Endometrial microvascular endothelial cells (primary cell): ENCODE results near the gene XRCC5. TPM values are rescaled to one million over a fixed set of nuclear protein-coding genes. Genes with fewer than 3 reads are reported as not detected.

Experiments used
- in situ Hi-C: cut with HindIII; loops from 2 replicates; pipeline ENCODE4 v1.10.0; 2017; ENCODE audit warnings: low sequenced_read_pairs, low pct_unique_long_range_greater_than_20kb; ENCODE audit errors: inconsistent ontology term
- total RNA-seq: library from RNA; depleted of rRNA; stranded (reverse); fragments of >200 nt; gene quantifications from one replicate; pipeline ENCODE4 v1.2.3, GENCODE V29; 2015; ENCODE audit errors: inconsistent ontology term

XRCC5 gene
- total RNA-seq, 1 donor from 2014 or later, result 286 TPM

DNA sequence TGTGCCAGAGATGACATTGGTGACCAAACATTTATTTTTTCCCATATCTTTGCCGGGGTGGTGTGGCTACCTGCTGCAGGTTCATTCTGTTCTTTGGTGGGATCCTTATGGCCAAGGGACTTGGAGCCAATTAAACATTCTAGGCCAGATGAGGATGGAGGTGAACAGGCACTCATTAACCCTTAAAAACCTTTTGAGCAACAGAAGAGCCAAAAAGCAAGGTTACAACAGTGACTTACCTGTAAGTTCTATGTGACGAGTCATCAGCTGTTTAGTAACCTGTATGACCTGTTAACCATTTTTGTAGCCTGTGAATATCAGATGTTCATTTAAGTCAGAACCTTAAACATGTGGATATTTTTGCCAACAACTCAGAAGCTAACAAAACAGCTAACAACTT is 105.6 kb downstream of the XRCC5 start:
- in situ Hi-C loops, result no loop called here

DNA sequence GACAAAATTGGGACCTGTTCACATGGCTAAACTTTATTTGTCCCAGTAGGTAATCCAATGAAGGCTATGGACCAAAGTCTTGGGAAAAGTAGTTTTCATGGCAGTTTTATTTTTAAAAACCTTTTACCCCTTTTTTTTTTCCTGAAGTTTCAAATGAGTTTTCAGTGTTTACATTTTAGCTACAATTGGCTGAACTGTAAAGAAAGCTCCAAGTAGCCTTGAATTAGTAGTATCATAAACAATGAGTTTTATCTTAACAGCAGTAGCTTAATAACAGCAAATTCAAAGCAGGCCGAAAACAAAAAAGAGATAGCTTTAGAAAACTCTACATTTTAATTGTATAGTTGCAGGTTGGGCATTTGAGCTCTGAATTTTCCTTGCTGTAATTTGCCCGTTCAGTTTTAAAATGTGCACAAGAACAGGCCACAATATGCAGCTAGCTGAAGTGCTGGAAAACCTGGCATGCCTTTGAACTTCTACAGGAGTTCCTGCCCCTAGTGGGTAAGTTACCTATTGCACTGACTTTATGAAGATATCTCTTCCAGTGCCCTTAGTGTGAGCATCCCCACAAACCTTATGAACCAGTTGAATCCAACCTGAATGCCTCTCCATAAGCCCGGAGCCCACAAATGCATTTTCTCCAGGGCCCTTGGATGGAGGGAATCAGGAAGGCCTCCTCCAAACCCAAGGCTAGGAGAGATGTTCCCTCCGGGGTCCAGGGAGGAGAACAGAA is 106.7 kb downstream of the XRCC5 start:
- in situ Hi-C loops, result no loop called here

DNA sequence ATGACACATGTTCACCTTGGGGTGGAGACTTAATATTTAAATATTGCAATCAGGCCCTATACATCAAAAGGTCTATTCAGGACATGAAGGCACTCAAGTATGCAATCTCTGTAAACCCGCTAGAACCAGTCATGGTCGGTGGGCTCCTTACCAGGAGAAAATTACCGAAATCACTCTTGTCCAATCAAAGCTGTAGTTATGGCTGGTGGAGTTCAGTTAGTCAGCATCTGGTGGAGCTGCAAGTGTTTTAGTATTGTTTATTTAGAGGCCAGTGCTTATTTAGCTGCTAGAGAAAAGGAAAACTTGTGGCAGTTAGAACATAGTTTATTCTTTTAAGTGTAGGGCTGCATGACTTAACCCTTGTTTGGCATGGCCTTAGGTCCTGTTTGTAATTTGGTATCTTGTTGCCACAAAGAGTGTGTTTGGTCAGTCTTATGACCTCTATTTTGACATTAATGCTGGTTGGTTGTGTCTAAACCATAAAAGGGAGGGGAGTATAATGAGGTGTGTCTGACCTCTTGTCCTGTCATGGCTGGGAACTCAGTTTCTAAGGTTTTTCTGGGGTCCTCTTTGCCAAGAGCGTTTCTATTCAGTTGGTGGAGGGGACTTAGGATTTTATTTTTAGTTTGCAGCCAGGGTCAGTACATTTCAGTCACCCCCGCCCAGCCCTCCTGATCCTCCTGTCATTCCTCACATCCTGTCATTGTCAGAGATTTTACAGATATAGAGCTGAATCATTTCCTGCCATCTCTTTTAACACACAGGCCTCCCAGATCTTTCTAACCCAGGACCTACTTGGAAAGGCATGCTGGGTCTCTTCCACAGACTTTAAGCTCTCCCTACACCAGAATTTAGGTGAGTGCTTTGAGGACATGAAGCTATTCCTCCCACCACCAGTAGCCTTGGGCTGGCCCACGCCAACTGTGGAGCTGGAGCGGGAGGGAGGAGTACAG is 108.1 kb downstream of the XRCC5 start:
- in situ Hi-C loops, result no loop called here

DNA sequence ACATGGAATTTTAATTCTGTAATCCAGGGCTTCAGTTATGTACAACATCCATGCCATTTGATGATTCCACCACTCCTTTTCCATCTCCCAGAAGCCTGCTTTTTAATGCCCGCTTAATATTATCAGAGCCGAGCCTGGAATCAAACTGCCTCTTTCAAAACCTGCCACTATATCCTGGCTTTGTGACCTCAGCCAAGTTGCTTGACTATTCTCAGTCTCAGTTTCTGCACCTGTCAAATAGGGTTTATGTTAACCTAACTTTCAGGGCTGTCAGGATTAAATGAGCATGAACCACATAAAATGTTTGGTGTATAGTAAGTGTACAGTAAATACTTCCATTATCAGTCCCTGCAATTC is 108.7 kb downstream of the XRCC5 start:
- in situ Hi-C loops, result no loop called here

DNA sequence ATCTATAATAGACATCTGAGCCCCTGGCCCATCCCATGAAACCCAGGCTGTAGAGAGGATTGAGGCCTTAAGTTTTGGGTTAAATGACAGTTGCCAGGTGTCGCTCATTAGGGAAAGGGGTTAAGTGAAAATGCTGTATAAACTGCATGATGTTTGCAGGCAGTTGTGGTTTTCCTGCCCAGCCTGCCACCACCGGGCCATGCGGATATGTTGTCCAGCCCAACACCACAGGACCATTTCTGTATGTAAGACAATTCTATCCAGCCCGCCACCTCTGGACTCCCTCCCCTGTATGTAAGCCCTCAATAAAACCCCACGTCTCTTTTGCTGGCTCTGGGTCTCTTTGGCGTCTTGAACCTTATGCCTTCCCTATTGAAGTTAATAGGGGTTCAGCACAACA is 110.7 kb downstream of the XRCC5 start:
- in situ Hi-C loops, result no loop called here

DNA sequence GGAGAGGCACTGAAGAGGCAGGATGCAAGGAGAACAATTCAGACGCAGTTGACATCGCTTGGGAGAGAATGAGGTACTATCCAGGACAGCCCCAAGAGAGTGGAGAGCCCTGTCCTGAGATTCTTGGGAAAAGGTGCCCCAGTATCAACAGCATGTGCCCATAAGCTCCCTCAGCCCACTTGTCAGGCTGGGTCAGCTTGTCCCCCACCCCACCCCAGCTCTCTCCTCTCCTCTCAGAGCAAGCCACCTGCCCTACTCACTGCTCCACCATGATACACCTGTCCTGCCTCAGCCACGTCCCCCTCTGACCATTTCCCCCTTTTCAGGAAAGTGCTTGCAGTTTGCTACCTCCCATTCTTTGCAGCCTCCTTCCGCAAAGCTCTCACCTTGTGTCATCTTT is 111.8 kb downstream of the XRCC5 start:
- in situ Hi-C loops, result no loop called here

DNA sequence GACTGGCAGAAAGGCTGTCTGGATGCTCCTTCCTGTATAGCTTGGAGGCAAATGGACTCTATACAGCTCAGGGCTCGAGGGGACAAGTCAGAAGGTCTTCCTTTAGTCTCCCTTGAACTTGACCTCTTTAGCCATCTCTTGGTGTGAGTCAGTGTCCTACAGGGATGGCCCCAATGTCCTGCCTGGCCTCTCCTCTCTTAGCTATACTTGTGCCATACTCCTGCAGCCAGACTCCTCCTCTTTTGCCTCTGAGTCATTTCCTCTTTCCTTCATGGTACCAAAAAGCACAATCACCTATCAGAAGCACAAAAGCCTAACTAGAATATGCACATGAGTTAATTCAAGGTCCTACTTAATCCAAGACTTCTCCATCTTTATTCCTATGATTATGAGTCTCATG is 112.7 kb downstream of the XRCC5 start:
- in situ Hi-C loops, result no loop called here

DNA sequence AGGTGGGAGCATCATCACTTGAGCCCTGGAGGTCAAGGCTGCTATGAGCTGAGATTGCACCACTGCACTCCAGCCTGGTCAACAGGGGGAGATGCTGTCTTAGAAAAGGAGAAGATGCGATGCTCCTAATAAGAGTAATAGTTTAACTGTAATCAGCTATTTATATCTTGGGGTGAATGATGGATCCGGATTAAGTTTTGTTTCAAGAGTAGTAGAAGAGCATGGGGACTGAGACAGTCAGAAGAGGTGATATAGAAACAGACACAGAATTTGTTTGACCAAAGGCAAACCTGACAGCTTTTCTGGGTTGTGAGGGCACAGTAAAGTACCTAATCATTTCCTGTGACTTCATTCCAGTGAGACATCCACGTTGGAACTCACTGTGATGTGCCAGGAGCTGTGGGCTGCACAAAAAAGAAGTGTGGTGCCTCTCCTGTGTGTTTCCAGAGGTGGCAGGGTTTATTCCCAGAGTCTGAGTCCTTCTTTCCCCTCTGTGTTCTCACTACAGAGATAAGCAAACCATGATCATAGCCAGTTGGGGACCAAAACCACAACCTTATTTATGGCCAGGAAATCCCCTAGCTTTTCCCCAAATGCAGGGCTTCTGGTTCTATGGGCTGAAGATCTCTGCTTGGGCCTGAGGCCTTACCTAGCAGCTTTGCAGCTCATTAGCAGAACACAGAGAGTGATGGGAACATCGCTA is 113.7 kb downstream of the XRCC5 start:
- in situ Hi-C loops, result no loop called here

DNA sequence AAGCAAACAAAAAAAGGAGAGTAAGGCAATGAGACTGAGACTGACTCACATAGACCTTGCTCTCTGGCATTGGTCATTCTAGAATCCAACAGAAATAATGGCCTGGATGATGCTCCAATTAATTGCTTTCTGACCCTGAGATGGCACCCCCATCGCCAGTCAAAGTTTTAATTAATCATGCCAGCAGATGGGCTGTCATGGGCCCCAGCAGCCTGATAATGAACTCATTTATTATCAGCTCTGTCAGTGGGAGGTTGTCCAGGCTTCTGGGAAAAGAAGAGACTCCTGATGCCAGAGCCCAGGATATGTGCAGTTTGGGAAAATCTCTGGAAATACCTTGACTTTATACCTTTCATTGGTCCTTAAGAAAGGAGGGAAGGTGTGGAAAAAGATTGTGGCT is 115.2 kb downstream of the XRCC5 start:
- in situ Hi-C loops, result no loop called here

DNA sequence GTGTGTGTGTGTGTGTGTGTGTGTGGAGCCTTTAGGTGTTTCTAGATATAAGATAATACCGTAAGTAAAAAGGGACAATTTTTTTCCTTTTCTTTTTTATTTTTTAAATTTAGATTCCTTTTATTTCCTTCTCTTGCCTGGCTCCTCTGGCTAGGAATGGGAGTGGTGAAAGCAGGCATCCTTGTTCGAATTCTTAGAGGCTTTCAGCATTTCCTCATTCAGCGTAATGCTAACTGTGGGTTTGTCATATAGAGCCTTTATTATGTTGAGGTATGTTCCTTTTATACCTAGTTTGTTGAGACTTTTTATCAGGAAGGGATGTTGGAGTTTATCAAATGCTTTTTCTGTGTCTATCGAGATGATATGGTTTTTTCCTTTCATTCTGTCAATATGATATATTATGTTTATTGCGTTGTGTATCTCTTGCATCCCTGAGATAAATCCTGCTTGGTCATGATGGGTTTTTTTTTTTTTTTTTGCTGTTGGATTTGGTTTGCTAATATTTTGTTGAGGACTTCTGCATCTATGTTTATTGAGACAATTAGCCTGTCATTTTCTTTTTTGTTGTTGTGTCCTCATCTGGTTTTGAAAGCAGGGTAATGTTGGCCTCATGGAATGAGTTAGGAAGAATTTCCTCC is 120.2 kb downstream of the XRCC5 start:
- in situ Hi-C loops, result no loop called here

DNA sequence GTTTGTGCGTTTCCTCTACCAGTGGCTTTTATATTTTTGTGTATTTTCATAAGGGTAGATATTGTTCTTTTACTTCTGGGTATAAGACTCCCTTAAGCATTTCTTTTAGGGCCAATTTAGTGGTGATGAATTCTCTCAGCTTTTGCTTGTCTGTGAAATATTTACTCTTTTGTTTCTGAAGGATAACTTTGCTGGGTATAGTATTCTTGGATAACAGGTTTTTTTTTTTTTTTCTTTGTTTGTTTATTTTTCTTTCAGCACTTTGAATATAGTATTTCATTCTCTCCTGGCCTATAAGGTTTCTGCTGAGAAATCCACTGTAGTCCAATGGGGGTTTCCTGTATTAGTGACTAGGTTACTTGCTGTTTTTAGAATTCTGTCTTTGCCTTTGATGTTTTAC is 122.7 kb downstream of the XRCC5 start:
- in situ Hi-C loops, result no loop called here

DNA sequence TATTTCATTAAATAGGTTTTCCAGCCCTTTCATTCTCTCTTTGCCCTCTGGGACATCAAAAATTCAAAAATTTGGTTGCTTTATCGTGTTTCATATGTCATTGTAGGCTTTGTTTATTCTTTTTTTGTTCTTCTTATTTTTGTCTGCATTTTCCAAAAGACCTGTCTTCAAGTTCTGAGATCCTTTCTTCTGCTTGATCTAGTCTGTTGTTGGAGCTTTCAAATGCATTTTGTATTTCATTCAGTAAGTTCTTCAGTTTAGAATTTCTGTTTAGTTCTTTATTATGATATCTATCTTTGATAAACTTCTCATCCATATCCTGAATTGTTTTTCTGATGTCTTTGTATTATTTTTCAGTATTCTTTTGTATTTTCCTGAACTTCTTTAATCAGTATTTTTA is 123.6 kb downstream of the XRCC5 start:
- in situ Hi-C loops, result no loop called here

DNA sequence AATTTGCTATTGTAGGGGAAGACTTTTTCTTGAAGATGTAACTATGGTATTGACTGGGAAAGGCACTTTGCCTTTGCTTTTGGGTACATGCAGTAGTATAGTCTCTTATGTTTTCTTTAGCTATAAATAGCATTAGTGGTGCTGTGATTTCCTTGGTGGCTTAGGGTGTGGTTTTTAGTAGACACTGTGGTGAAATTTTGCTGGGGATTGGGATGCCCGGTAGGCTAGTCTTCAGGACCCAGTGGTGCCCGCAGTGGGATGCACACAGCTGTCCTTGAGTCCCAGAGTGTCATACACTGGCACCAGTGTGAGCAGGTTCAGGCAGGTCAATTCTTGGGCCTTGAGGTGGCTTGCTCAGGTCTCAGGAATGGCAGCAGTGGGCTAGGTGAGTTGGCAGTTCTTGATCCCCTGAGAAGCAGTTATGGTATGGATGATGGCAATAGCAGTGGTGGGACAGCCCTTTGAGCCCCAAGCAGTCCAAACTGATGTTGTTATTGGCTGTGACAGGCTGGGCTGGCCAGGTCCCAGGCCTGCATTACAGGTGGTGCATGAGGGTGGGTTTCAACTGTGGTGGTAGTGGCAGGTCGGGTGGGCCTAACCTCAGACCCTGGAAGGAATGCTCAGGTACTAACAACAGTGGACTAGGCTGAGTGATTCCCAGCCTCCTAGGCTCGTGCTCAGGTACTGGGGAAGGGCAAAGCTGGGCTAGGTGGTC is 124.3 kb downstream of the XRCC5 start:
- in situ Hi-C loops, result no loop called here

DNA sequence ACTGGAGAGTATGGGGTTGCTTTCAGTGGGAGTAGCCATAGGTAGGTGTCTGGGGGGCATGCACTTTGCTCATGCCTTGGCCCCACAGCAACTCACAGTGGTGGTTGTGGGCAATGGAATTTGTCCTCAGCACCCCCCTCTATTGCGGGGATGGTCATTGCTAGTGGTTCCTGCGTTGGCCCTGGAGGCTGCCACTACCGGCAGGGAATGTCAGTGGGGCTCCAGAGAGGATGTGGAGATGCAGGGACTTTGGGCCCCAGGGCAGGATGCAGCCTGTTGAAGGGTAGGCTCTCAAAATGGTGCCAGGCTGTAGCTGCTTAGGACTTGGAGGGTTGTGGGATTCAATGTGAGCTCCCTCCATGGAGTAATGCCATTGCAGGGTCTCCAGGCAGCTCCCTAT is 125.0 kb downstream of the XRCC5 start:
- in situ Hi-C loops, result no loop called here

DNA sequence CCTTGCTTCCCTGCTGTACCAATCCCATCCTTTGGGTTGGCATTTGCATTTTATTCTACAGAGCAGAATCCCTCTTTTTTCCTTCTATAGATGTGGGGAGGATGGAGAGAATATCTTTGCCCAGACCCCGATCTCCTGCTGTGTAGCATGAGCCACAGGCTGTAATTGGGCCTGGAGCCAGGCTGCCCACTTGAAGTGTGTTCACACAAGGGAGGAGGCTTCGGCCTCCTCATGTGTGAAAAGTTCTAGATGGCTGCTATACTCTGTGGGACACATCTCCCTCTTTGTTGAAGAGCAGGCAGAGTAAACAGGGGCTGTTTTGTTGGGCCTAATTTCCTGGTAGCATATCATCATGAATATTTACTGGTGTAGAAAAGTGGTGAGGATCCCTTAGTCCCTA is 126.3 kb downstream of the XRCC5 start:
- in situ Hi-C loops, result no loop called here

DNA sequence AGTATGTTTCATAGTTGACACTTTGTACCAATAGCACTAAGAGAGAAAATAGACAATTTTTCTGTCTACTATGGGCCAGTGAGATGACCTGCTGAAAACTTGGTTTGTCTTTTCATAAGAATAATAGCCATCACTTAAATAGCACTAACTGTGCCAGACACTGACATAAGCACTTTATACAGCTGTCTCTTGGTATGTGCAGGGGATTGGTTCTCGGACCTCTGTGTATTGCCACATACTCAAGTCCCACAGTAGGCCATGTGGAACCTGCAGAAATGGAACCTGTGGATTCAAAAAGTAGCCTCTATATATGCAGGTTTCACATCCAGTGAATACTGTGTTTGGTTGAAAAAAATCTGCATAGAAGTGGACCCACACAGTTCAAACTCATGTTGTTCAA is 126.7 kb downstream of the XRCC5 start:
- in situ Hi-C loops, result no loop called here

DNA sequence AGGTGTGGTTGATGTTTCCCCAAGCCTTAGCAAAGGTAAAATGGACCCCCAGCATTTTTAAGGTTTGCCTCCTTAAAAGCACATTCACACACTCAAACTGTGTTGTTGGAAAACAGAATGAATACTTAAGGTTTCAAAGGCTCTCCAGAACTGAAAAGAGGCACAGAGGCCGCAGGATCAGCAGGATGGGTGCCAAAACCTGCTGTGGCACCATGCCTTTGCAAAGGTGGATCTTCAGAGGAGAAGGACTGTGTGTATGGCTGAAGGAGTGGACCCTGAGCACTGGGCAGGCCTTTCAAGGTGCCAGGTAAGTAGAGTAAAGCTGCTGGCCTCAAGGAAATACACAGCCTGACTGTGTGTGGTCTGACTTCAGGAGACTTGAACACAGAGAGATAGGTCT is 127.3 kb downstream of the XRCC5 start:
- in situ Hi-C loops, result no loop called here

DNA sequence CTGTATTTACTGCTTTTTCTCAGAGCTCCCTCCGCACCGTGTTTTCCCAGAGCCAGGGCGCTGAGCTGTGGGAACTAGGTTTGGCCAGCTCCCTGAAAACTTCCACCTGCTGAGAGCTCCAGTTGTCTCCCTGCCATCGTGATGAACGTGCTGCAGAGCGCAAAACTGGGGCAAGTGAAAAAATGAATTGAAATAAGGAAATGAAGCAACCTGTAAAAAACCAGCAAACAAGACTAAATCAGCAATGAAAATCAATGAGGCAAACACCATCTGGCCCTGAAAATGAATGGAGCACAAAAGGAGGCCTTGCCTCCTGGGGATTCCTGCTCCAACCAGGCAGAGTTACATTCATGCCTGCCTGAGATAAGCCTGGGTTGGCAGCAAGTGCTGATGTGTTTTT is 133.2 kb downstream of the XRCC5 start:
- in situ Hi-C loops, result no loop called here

DNA sequence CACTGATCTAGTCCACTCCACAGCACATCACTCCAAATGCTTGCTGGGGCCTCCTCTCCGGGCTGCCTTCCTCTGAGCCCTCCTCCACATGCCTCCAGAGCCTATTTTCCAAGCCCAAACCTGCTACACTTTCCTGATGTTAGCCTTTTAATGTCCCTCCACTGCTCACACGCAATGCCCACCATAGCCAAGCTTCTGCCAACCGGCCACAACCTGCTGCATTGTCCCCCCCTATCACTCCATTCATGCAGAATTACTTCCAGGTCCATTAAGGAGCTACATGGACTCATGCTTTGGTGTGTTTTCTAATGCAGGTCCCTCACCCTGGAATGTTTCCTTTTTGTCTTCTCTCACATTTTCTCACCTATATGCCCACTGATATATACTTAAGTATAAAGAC is 133.9 kb downstream of the XRCC5 start:
- in situ Hi-C loops, result no loop called here
